Stomach (tissue), 4 donors: ENCODE results near the gene LIPT2.
A peak's percentile ranks its signal among the peaks of the same experiment; 100 is the strongest.

ENCODE experiments used
- EP300 ChIP-seq: sonication (generic); formaldehyde crosslinking; IDR thresholded peaks from one replicate; pipeline ENCODE4 v1.6.1; 2017; ENCODE audit warnings: antibody characterized with exemption
- POLR2A ChIP-seq, 4 donors: fragments of 450-650 bp; IDR thresholded peaks; one replicate each; pipeline ENCODE4 v1.6.1; 2016; ENCODE audit warnings: antibody characterized with exemption in 4 of 4, control low read depth in 2 of 4, mild to moderate bottlenecking in 1 of 4, moderate library complexity in 1 of 4
- POLR2AphosphoS5 ChIP-seq, 3 donors: sonication (generic); formaldehyde crosslinking; IDR thresholded peaks; one replicate each; pipeline ENCODE4 v1.6.1; 2016; ENCODE audit warnings: antibody characterized with exemption in 3 of 3
- TF ChIP-seq, protein P1 (sequence below), 7 experiments: fragments of 450-650 bp in 4 of 7; fragments of 200-600 bp in 3 of 7; sonication (generic) in 3 of 7; IDR thresholded peaks; one replicate each; pipeline ENCODE4 v1.5.1; 2016 to 2019; ENCODE audit warnings: antibody characterized with exemption in 7 of 7, control low read depth in 2 of 7, mild to moderate bottlenecking in 1 of 7

DNA sequence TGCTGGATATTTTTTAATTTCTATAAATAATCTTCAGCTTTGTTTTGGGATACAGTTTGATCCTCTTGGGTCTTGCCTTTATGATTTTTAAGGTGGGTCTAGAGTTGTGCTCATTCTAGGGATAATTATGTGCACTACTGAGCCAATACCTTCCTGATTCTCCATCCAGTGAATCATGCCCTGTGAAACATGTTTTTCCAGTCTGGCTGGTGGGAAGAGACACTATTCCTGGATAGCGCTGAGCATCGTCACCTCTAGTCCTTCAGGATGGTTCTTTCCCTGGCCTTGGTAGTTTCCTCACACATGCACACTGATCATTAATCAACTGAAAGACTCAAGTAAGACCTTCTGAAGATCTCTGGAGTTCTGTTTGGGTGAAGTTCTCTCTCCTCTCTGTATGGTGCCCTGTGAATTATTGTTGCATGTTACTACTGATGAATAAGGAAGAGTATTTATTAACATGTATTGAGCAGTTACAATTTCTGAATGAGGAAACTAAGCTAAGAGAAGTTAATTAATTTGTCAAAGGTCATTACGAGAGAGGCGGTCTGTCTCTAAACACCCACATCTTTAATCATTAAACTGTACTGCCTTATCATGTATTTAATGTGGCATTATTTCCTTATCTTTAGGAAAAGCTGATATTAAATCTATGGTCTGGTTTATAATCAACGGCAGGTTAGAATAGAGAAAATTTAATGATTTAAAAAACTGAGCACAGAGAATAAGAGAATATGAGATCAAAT lies 39.1 kb upstream of the LIPT2 start:
- no peak for TF ChIP-seq POLR2A (IDR thresholded peaks at IDR 0.05)
- TF ChIP-seq, protein P1, sequence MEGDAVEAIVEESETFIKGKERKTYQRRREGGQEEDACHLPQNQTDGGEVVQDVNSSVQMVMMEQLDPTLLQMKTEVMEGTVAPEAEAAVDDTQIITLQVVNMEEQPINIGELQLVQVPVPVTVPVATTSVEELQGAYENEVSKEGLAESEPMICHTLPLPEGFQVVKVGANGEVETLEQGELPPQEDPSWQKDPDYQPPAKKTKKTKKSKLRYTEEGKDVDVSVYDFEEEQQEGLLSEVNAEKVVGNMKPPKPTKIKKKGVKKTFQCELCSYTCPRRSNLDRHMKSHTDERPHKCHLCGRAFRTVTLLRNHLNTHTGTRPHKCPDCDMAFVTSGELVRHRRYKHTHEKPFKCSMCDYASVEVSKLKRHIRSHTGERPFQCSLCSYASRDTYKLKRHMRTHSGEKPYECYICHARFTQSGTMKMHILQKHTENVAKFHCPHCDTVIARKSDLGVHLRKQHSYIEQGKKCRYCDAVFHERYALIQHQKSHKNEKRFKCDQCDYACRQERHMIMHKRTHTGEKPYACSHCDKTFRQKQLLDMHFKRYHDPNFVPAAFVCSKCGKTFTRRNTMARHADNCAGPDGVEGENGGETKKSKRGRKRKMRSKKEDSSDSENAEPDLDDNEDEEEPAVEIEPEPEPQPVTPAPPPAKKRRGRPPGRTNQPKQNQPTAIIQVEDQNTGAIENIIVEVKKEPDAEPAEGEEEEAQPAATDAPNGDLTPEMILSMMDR (IDR thresholded peaks at IDR 0.05) = no peak
- peak in 2 of 3 donors; percentile 37 to 64 for TF ChIP-seq POLR2AphosphoS5 (IDR thresholded peaks at IDR 0.05)
- no peak for TF ChIP-seq EP300
